NCI-H1092 (cell line): ENCODE measurements around the gene LRRIQ3.
A peak's percentile ranks its signal among the peaks of the same experiment; 100 is the strongest.
"Not testable (repeated sequence)": the region's sequence is repeated elsewhere in the genome, so short reads cannot be mapped to it uniquely, and the experiment has no call there.

Source experiments
- DNase-seq: peaks from one replicate; lab custom pipeline; 2025; lab: John Stamatoyannopoulos, UW

LRRIQ3 gene, protein sequence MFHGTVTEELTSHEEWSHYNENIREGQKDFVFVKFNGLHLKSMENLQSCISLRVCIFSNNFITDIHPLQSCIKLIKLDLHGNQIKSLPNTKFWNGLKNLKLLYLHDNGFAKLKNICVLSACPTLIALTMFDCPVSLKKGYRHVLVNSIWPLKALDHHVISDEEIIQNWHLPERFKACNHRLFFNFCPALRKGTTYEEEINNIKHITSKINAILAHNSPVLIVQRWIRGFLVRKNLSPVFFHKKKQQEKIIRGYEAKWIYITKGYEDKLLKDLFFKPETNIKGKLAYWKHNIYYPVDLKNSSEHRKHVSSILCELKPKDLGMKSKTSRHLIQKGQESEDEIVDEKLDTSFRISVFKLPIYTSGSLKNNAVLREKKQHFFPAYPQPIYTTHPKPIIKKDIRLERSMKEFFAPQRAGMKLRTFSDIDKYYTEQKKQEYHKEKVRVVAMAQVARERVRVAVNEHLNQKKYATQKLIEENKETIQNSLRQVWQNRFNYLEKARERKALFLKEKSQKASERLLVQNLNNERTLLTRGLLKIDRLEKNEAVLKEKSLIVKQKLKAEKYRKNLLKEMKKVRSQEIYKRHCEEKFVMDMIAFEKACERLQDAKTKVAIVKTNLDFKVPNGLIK

DNA sequence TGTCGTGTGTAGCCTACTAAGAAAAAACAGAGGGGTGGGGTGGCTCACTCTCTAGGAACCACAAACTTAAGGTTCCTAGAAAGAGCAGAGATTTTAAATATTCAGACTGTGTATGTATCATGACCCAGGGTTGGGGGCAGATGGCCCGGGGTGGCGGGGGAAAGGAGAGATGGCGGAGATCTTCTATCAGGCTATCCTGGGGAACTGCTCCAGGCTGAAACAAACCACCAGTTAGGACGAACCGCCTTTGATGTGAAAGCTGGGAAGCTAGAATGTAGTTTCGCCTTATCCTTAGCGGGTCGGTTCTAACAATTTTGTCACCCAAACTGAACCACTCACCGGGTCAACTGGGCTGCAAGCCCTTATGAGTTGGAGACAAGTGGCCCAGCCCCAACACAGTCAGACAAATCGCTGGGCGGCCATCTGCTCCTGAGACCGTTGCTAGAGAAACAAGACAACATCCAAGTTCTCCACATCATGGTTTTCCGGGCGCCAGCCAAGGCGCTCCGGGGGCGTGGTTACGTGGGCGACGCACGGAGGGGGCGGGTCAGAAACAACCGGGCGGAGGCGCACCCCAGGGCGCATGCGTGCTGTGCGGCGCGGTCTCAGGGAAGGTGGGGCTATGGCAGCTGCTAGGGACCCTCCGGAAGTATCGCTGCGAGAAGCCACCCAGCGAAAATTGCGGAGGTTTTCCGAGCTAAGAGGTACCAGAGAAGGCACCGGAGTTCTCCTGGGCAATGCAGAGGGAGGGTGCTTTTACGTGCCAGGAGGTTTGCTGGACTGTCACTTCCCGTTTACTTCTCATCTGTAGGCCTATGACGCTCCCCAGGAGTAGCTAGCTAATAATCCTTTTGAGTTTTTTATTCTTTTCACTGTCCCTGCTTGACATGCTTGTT is at the start of gene LRRIQ3, which contains the start of gene FPGT:
Gene LRRIQ3, minus strand, starts transcription at position 520 of the 896 bp plus-strand sequence. CDS start 14,492 bp downstream, outside the sequence.
Gene FPGT, plus strand, starts transcription at position 586 of the 896 bp plus-strand sequence. Its CDS starts 37 bp downstream, at position 623.
- peak; percentile 54 for DNase-seq

DNA sequence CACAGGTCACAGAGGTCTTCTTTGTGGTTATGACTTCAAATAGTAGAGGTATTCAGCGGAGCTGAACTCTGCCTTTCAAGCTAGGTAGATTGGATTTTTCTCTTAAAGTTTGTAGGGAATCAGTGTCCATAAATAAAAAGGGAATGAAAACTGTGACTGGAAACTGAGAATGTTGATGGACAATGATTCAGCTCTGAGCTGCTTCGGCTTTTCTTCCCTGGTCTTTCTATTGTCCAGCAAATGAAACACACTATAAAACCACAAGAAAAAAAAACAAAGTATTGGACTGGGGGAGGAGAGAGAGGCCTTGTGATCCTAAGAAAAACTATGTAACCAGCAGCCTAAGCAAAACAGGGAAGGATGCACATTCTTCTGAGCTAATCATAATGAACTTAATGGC is 48.3 kb upstream of the LRRIQ3 start:
- no peak for DNase-seq

DNA sequence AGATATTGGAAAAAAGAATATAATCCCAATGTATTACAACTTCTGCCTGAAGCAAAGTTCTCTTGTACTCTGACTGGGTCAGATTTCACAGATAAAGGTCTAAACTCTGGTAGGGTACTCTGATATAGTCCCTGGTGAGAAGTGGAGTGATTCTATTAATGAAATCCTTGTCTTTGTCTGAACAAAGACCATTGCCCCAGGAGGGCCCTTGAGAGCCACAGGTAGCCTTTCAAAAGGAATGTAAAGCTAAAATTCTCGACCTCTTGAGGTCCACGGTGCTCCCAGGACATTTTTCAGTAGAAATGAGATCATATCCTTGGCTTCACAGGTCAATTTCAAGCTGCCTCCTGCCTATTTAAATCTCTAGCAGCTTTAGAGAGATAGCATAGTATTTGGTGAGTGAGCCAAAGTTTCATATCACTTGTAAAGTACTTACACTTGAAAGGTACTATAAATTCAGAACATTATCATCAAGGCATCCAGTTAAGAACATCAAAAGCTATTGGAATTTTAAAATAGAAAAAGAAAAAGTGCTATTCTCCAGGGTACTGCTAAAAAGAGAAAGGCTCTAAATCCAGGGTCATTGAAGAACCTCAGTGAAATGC is 47.3 kb upstream of the LRRIQ3 start:
- no peak for DNase-seq

DNA sequence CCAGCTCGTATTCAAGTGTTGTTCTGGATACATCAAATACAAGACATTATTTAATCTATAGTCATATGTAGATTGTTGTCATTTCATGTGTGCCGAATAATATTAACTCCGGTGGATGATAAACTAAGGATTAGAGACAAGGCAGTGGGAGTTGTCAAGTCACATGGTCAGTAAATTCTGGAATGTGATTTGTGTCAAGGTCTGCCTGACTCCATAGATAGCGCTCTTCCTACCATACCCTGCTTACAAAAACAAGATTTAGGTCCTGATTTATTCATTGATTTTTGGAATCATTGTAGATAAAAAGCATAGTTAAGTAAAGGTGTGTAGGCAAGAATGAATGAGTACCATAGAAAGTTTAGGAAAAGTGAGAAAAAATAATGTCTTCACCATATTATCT is 39.8 kb upstream of the LRRIQ3 start:
- DNase-seq: no peak

DNA sequence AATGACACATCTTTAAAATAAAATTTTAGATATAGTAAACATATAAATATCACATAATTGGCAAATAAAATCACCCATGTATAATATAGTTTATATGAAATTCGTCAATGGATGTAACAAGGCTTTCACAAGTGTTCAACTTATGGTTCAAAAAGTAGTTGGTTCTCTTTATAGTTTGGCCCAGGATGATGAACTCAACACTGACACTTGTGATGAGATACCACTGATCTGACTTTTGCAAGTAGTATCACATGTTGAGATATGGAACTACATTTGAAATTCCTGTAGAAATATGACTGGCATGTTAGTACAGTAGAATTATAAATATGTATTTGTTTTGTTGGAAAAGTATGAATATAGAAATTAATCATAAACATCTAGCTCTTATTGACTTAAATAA is 39.1 kb upstream of the LRRIQ3 start:
- DNase-seq: no peak

DNA sequence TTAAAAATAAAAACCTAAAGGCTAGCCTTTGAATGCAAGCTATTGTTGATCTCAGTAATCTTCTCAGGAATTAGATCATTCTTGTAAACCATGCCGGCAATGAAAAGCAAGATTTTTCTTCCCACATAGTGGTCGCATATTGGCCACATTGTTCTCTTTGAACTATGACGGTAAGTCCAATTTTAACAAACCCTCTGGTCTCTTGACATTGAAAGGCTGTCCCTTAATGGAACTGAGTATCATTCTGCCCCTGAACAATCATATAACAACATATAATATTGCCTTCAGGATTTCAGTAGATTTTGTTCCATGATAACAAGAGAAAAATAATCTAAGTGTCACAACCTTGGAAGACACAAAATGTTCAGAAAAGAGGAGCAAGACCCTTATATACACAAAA is 38.5 kb upstream of the LRRIQ3 start:
- no peak for DNase-seq

DNA sequence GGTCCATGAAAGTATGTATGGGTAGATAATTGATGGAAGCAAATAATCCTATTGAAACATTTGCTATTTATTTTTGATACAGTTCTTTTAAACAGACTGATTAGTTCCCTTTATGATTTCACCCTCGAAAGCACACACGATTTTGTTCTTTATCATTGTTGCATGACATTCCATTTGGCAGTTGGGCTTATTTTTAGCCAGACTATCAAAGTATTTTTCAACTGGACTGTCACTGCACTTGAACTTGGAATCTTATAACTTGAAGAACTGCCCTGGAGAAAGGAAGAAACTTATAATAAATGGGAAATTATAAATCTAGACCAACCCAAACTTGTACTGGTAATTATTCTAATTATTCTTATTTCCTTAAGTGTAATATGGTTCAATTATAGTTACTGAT is 37.2 kb upstream of the LRRIQ3 start, which contains the start of gene TNNI3K:
Gene TNNI3K, plus strand, starts transcription at position 235 of the 400 bp plus-strand sequence. Its CDS starts 65 bp downstream, at position 300.
- no peak for DNase-seq

DNA sequence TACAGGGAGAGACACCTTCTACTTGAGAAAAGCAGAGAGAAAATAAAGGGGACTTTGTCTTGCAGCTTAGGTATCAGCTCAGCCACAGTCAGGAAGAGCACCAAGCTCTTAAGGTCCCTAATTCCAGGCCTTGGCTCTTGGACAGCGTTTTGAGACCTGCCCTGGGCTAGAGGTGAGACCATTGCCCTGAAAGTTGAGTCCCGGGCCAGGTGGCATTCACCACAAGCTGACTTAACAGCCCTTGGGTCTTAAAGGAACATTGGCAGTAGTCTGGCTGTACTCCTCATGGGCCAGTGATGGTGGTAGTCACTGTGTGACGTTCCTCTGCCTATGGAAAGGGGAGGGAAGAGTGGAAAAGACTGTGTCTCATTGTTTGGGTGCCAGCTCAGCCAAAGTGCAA is 25.5 kb upstream of the LRRIQ3 start:
- no peak for DNase-seq

DNA sequence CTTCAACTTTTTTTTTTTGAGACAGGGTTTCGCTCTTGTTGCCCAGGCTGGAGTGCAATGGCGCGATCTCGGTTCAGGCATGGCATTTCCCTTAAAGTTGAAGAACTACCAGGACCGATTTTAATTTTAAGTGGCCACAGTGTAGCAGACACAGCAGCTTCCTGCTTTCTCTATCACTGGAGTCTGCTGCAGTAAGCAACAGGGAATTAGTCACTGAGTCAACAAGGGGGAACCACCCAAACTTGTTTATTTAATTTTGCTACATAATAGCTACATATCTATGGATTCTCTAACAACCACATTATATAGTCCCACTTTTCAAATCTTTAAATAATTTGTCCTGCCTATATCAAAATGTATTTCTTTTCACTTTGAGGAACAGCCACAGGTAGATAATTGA is 24.7 kb upstream of the LRRIQ3 start:
- DNase-seq: no peak

DNA sequence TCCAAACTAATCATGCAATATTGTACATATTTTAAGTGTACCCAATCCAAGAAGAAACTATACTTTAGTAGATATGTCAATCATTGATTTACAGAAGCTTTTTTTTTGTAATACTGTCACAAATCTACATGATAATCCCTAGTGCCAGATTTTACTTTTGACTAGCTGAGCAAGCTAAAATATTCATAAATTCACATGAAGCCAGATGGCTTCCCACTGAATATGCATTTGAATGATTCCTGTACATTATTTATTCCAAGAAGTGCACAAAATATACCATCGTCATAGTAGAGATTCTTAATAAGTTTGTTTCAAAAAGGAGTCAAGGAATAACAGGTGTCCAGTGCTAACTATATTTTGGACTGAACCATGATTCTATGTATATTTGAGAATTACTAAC is 17.3 kb upstream of the LRRIQ3 start:
- DNase-seq: no peak

DNA sequence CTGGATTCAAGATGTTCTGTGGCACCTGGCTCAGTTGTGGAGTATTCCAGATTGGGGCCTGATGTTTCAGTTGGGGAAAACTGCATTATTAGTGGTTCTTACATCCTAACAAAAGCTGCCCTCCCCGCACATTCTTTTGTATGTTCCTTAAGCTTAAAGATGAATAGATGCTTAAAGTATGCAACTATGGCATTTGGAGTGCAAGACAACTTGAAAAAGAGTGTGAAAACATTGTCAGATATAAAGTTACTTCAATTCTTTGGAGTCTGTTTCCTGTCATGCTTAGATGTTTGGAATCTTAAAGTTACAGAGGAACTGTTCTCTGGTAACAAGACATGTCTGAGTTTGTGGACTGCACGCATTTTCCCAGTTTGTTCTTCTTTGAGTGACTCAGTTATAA is 7.3 kb upstream of the LRRIQ3 start:
- DNase-seq: no peak

DNA sequence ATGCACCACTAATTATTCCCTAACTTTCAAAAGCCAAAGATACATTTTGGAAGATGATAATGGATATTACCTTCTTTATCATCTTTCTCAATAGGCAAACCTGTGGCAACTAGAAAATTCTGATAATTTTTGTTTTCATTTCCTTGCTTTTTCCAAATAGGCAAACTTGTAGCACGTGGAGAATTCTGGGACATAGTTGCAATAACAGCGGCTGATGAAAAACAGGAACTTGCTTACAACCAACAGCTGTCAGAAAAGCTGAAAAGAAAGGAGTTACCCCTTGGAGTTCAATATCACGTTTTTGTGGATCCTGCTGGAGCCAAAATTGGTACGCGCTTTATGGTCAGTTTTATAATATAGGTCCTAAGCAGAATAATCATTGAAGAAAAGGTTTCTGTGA is 1.5 kb upstream of the LRRIQ3 start:
- no peak for DNase-seq

DNA sequence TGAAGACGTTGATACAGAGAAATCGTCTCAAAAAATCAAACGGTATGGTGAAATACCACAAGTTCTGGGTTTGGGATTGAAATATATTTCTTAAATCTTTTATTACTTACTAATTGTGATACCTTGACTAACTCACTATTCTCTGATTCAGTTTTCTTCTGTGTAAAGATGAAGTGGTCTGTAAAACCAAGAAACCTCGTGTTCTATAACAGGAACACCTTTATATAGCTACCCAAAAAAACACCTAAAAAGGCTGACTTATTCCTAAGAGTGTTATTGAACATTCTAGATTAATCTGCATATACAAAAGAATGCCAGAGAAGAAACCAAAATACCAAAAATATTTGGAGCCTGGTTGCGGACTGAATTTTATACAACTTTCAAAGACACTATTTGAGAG is 721 bp downstream of the LRRIQ3 start:
- DNase-seq: no peak

DNA sequence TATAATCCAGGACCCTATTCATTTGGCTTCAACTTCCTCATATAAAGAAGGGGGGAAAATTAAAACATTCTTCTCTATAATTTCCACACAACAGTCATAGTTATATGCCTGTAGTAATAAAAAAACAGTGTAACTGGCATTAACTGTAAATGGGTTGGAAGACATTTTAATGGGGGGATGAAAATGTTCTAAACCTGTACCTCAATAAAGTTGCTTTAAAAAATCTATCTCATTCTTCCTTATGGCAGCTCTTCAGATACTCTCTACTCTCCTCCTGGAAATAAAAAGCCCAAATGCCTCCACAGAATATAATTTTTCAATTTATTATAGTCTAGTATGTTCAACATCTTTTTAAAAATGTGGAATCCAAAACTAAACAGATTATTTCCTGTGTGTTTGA is 2.6 kb downstream of the LRRIQ3 start:
- no peak for DNase-seq

DNA sequence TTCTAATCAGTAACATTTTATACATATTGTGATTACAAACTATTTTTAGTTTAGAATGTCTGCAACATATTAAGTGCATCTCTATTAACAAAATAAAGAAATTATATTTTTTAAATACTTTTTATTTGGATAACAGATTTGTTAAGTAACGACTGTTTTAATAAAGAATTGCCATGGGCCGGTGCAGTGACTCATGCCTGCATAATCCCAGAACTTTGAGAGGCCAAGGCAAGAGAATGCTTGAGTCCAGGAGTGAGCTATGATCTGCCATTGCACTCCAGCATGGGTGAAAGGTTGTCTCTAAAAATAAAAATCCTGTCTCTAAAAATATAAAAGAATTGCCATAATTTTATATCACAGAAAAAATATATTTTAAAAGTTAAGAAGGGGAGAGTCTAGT is 4.1 kb downstream of the LRRIQ3 start:
- no peak for DNase-seq

DNA sequence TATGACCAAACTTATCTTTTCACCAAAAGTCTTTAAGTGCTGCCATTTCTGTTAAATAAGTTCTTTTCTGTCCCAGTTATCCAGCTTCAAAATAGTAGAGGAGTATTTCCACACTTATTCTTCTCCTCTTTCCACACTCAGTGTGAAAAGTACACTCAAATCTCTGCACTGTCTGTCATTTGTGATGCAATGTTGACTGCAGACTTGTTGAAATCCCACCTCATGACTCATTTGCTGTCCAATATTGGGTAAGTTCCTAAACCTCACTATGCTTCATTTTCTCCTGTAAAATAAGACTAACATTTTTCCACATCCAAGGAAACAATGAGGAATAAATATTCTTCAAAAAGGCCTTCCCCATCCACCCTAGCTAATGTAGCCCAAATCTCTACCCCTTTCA is 17.5 kb downstream of the LRRIQ3 start:
- DNase-seq: no peak

DNA sequence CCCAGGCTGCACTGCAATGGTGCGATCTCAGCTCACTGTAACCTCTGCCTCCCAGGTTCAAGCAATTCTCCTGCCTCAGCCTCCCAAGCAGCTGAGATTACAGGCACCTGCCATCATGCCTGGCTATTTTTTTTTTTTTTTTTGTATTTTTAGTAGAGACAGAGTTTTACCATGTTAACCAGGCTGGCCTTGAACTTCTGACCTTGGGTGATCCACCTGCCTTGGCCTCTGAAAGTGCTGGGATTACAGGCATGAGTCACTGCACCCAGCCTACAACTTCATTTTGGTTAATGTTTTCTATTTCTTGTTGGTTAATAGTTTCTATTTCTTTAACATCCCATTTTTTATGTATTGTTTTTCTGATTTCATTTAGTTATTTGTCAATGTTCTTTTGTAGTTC is 23.6 kb downstream of the LRRIQ3 start:
- not testable (repeated sequence) for DNase-seq

DNA sequence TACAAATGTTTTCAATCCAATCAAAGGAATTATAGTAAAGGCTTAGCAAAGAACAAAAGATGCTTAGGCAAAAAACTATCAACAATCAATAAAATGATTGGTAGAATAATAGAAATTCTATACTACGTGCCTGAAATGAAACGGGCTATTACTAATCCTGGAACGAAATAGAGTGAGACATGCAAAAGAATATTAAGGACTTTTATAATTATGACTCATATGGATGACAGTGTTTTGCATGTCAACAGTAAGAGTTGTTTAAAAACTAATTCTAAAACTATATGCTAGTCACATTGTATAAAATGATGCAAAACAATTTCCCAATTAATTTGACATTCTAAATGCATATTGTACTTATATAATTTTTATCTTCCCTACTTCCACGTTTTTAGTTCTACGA is 35.6 kb downstream of the LRRIQ3 start:
- DNase-seq: no peak

DNA sequence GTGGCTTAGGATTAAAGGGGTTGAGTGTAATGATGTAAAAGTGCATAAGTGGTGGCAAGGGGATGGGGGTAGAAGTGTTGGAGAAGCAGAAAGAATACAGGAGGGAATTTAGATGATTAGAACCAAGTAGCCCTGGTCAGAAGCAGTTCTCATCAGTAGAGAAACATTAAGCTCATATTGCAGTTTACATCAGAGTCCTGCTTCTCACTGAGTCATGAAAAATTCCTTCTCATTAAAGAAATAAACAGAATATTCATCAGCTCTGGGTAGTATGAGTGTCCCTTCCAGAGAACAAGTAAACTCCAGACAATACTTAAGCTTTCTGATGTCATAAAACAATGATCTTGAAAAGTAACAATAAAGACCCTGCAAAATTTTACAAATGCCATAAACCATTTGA is 36.5 kb downstream of the LRRIQ3 start:
- DNase-seq: no peak

DNA sequence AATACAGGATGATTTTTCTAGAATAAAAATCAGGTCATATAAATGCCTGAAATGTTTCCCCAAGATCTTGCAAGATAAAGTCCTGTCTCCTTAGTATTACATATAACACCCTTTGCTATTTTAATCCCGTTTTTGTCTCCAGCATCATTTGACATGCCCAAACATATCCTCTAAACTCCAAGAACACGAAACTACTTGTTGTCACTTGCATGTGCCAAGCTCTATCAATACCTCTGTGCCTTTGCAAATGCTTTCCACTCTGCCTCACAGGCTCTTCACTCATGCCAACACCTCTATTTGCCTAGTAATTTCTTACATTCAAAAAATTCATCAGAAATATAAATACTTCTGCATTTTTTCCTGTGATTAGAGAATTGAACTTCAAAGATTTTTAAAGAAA is 37.9 kb downstream of the LRRIQ3 start:
- DNase-seq: no peak

DNA sequence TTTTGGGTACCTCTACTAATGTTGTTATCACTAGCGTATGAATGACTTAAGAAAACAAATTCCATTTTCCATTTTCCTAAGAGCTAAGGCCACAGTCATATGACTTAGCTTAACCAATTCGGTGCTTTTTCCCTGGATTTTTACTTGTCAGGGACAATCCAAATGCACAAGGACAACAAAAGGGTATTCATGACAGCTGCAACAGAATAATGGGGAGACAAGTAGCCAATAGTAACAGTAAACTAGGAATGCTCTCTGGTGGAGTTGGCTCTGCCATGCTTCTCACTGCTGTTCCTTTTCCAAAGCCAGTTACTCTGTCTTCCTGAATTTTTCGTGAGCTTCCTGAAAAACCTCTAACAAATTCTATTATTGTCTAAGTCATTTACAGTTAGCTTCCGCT is 52.9 kb downstream of the LRRIQ3 start:
- DNase-seq: no peak

DNA sequence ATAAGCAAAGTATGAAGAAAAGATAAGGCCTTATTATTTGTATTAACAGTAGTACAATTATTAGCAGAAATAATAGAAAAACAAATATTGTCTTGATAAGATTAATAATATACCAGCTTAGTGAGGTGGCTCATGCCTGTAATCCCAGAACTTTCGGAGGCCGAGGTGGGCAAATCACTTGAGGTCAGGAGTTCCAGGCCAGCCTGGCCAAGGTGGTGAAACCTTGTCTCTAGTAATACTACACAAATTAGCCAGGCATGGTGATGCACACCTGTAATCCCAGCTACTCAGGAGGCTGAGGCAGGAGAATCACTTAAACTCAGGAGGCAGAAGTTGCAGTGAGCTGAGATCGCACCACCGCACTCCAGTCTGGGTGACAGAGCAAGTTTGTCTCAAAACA is 80.6 kb downstream of the LRRIQ3 start:
- not testable (repeated sequence) for DNase-seq
